Ovary (tissue), 9 donors: ENCODE results near the gene KCTD17. TPM values are rescaled to one million over a fixed set of nuclear protein-coding genes. Genes with fewer than 3 reads are reported as not detected.
A peak's percentile ranks its signal among the peaks of the same experiment; 100 is the strongest.

Source experiments
- DNase-seq, 5 donors: peaks; one replicate each; pipeline ENCODE4 v3.0.0-alpha.2; 2019 to 2020
- H3K27ac ChIP-seq, 2 donors: fragments of 200-600 bp; one replicate each; pipeline versions ENCODE4 v1.5.1 to v1.8.0; 2019 to 2022
- H3K27me3 ChIP-seq: fragments of 200-600 bp; one replicate; pipeline ENCODE4 v1.8.0; 2022
- H3K36me3 ChIP-seq: fragments of 200-600 bp; sonication (generic); one replicate; pipeline ENCODE4 v1.5.1; 2019
- H3K4me1 ChIP-seq: one replicate; pipeline ENCODE4 v1.8.1; 2013; ENCODE audit warnings: mild to moderate bottlenecking, moderate library complexity; ENCODE audit not compliant: insufficient read depth
- H3K4me3 ChIP-seq: fragments of 200-600 bp; sonication (generic); one replicate; pipeline ENCODE4 v1.5.1; 2017
- H3K9me3 ChIP-seq, 2 donors: fragments of 200-600 bp in 1 of 2; sonication (generic) in 1 of 2; one replicate each; pipeline versions ENCODE4 v1.5.1 to v1.8.1; 2013 to 2019; ENCODE audit warnings: mild to moderate bottlenecking in 1 of 2, moderate library complexity in 1 of 2
- EP300 ChIP-seq: sonication (generic); formaldehyde crosslinking; IDR thresholded peaks from one replicate; pipeline ENCODE4 v1.6.1; 2017; ENCODE audit warnings: antibody characterized with exemption
- POLR2A ChIP-seq: fragments of 450-650 bp; IDR thresholded peaks from one replicate; pipeline ENCODE4 v1.6.1; 2017; ENCODE audit warnings: antibody characterized with exemption, mild to moderate bottlenecking, moderate library complexity
- WGBS, 3 donors: extraction: QIAGEN DNeasy Blood & Tissue Kit in 1 of 3; methylation state at CpG; one replicate each; pipeline versions ENCODE4 v1.1.5 to v1.1.7; 2013 to 2017; 5-methylcytosine and 5-hydroxymethylcytosine counted together
- intact Hi-C, 4 donors: fragments of 100-400 bp; cut with DNase I; formaldehyde crosslinking; loops; one replicate each; pipeline versions ENCODE4 v1.11.0 to v1.15.1; 2022 to 2023
- polyA plus RNA-seq, 2 donors: library from polyadenylated mRNA; stranded (reverse); fragments of 200-250 nt in 1 of 2; fragments of 350-450 nt in 1 of 2; fragmentation: Illumina TruSeq in 1 of 2; extraction: RNeasy Lipid Tissue Mini Kit (QIAGEN cat#74804) in 1 of 2; gene quantifications; one replicate each; pipeline ENCODE4 v1.2.3, GENCODE V29; 2013 to 2014
- total RNA-seq, 7 donors: library from RNA; depleted of rRNA in 2 of 7; stranded (reverse); fragments of >200 nt in 2 of 7; fragmentation: NEBNext Ultra II Directional in 3 of 7; extraction: Animal tissue kit (Norgen Biotek cat#: 25700) in 3 of 7; gene quantifications; one replicate each; pipeline versions ENCODE4 v1.1.0 to v1.2.4, GENCODE V29; 2016 to 2023
- TF ChIP-seq, protein P1 (sequence below), 3 donors: fragments of 450-650 bp in 2 of 3; fragments of 200-600 bp in 1 of 3; IDR thresholded peaks; one replicate each; pipeline versions ENCODE4 v1.5.1 to v1.8.0; 2016 to 2022; ENCODE audit warnings: antibody characterized with exemption in 3 of 3, mild to moderate bottlenecking in 1 of 3
- donor health status: DM: no; HTN: no; CAD: no; lungs with moderate emphysema.
- donor health status: DM: no; HTN: no; CAD: no.
- donor health status: Bipolar disorder and iron deficiency.
- donor health status: DM: yes; HTN: yes; CAD: no.
- donor health status: DM: no; HTN: no; CAD: no.
- donor health status: DM: yes; HTN: yes; CAD: no.

Gene KCTD17
- total and polyA plus RNA-seq, 9 donors = 4.5 to 34.7 (median 26.7) TPM

DNA sequence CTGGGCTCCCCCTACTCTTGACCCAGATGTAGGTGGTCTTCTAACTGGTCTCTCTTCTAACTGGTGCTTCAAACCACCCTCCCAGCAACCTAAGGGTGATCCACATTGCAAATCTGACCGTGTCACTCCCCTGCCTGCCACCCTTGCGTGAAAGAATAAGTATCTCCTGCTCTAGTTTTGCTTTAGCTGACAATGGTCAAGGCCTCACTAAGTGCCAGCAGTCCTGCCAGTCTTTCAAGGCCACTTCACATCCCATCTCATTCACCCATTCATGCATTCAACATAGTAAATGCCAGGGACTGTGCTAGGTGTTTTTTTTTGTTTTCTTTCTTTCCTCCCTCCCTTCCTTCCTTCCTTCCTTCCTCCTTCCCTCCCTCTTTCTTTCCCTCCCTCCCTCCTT lies 2.3 kb upstream of the KCTD17 start:
- 75 to 85% (median 80%) methylated on average over 2 of the region's 2 CpGs for WGBS, 3 donors
- peaks cover 5% of the 10 kb centered on the region for H3K4me1 ChIP-seq
- TF ChIP-seq EP300 (no peak), POLR2A (no peak)
- TF ChIP-seq, protein P1, sequence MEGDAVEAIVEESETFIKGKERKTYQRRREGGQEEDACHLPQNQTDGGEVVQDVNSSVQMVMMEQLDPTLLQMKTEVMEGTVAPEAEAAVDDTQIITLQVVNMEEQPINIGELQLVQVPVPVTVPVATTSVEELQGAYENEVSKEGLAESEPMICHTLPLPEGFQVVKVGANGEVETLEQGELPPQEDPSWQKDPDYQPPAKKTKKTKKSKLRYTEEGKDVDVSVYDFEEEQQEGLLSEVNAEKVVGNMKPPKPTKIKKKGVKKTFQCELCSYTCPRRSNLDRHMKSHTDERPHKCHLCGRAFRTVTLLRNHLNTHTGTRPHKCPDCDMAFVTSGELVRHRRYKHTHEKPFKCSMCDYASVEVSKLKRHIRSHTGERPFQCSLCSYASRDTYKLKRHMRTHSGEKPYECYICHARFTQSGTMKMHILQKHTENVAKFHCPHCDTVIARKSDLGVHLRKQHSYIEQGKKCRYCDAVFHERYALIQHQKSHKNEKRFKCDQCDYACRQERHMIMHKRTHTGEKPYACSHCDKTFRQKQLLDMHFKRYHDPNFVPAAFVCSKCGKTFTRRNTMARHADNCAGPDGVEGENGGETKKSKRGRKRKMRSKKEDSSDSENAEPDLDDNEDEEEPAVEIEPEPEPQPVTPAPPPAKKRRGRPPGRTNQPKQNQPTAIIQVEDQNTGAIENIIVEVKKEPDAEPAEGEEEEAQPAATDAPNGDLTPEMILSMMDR (IDR thresholded peaks at IDR 0.05) = no peak
- no peaks in the 10 kb centered on the region for H3K27me3 ChIP-seq
- H3K27ac ChIP-seq = no peak overlapping the region
- no peak overlapping the region for H3K4me3 ChIP-seq
- intact Hi-C loops = loop anchor here in 1 of 4 donors (10.0 kb wide), 1 partner anchor 264 kb away; no protein-coding TSS in a partner anchor
- DNase-seq = no peak
- no peaks in the 10 kb centered on the region for H3K9me3 ChIP-seq
- no peaks in the 10 kb centered on the region for H3K36me3 ChIP-seq

DNA sequence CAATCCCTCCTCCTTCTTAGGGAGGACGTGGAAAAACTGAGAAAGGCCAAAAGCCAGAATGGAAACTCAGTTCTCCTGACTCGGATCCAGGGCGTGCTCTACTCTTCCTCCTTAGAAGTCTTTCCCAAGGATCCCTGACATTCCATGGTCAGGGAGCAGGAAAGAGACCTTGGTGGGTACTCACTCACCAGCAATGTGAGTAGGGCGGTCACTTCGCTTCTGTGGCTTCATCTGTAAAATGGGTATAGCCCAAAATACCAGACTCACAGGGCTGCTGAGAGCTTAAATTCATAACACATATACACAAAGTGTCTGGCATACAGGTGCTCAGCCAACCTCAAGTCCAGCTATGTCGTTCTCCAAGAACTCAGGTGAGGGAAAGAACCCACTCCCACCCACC lies 629 bp upstream of the KCTD17 start:
- Histone ChIP-seq H3K36me3 (no peaks in the 10 kb centered on the region), H3K4me3 (no peak overlapping the region), H3K27me3 (no peaks in the 10 kb centered on the region), H3K4me1 (peaks cover 5% of the 10 kb centered on the region), H3K9me3 (no peaks in the 10 kb centered on the region), H3K27ac (no peak overlapping the region)
- 66 to 69% (median 67%) methylated on average over 6 of the region's 6 CpGs for WGBS, 3 donors
- intact Hi-C loops = loop anchor here in 1 of 4 donors (10.0 kb wide), 1 partner anchor 276 kb away; the partner anchor contains the start of gene IFT27
- DNase-seq = no peak
- TF ChIP-seq, protein P1 (IDR thresholded peaks at IDR 0.05) = no peak
- TF ChIP-seq EP300 (no peak), POLR2A (no peak)

DNA sequence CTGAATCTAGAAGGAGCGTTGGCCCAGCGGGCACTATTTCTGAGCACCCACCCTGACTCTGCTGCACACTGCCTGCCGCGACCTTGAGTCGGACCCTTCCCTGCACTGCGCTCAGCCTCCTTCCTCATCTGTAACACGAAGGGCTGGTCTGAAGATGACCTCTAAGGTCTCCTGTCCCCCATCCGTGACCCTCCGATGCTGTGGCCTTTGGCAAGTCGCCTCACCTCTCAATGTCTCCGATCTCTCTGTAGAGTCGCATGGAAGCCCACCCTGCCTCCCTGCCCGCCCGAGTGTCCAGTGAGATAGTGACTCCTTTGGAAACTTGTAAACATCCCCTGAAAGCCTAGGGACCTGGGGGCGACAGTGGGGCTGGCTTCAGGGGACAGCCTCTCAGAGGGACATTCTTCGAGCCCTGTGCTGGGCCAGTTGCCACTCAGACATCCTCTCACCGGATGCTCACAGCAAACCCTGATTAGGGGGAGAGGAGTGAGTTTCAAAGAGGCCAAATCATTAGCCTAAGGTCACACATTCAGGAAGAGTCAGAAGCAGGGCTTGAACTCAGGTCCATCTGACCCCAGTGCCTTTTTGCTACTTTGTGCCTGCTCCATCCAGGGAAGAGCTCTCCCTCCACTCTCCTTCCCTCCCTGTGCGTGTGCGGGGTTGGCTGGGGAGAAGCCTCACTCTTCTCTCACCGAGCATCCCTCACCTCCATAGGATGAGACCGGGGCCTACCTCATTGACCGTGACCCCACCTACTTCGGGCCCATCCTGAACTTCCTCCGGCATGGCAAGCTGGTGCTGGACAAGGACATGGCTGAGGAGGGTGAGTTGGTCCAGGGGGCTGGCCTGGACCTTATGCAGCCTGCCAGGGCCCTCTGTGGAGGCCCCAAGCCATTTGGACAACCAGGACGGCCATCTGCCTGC lies 1.1 kb downstream of the KCTD17 start:
- intact Hi-C loops = loop anchor here in 1 of 4 donors (10.0 kb wide), 1 partner anchor 278 kb away; the partner anchor contains the start of gene IFT27
- peak in 1 of 5 donors; percentile 45 for DNase-seq
- Histone ChIP-seq H3K27ac (peak overlapping the region; percentile 15 to 38), H3K9me3 (no peaks in the 10 kb centered on the region), H3K36me3 (no peaks in the 10 kb centered on the region), H3K27me3 (no peaks in the 10 kb centered on the region), H3K4me3 (peak overlapping the region; percentile 57), H3K4me1 (peaks cover 5% of the 10 kb centered on the region)
- 55 to 62% (median 56%) methylated on average over 24 to 25 of the region's 25 CpGs for WGBS, 3 donors
- TF ChIP-seq, protein P1 (IDR thresholded peaks at IDR 0.05) = no peak

GRCh38 chr22:37053310-37054055 lies 1.9 kb downstream of the KCTD17 start:
- no peak overlapping the region for H3K4me3 ChIP-seq
- H3K27me3 ChIP-seq = no peaks in the 10 kb centered on the region
- no peaks in the 10 kb centered on the region for H3K9me3 ChIP-seq
- TF ChIP-seq, protein P1 (IDR thresholded peaks at IDR 0.05) = no peak
- WGBS, 3 donors = 84 to 90% (median 85%) methylated on average over 15 to 16 of the region's 16 CpGs
- H3K27ac ChIP-seq = no peak overlapping the region
- peaks cover 5% of the 10 kb centered on the region for H3K4me1 ChIP-seq
- no peak for DNase-seq
- intact Hi-C loops = loop anchor here in 1 of 4 donors (10.0 kb wide), 1 partner anchor 279 kb away; the partner anchor contains the start of gene IFT27
- no peaks in the 10 kb centered on the region for H3K36me3 ChIP-seq
